SK-N-MC (cell line): ENCODE data around the gene SRPRB.

ENCODE experiments used
- DNase-seq: peaks from one replicate; pipeline ENCODE4 v3.0.0-alpha.2; 2011; ENCODE audit warnings: low read depth, low spot score
- H3K27ac ChIP-seq: fragments of 200-600 bp; sonication (generic); 2 replicates; pipeline ENCODE4 v1.5.1; 2016; ENCODE audit warnings: mixed run types
- H3K36me3 ChIP-seq: fragments of 200-600 bp; sonication (generic); 2 replicates; pipeline ENCODE4 v1.6.1; 2017; ENCODE audit warnings: antibody characterized with exemption, low read length, mixed read lengths; ENCODE audit not compliant: insufficient read depth
- H3K4me3 ChIP-seq: fragments of 200-600 bp; sonication (generic); 2 replicates; pipeline ENCODE4 v1.5.1; 2016
- H3K9ac ChIP-seq: fragments of 200-600 bp; sonication (generic); 2 replicates; pipeline ENCODE4 v1.8.0; 2017; ENCODE audit warnings: mixed run types, mixed read lengths; ENCODE audit not compliant: insufficient read length
- H3K9me3 ChIP-seq: fragments of 200-600 bp; sonication (generic); 2 replicates; pipeline ENCODE4 v1.6.1; 2017; ENCODE audit warnings: low read depth, mild to moderate bottlenecking, antibody characterized with exemption, low read length, moderate library complexity, mixed read lengths
- EZH2 ChIP-seq: fragments of 200-600 bp; sonication (generic); IDR thresholded peaks from one replicate; pipeline ENCODE4 v1.6.1; 2017; ENCODE audit warnings: antibody characterized with exemption
- FOXP2 ChIP-seq: optimal IDR thresholded peaks from 2 replicates; pipeline ENCODE3; 2011; ENCODE audit warnings: mild to moderate bottlenecking, moderate library complexity; ENCODE audit not compliant: insufficient read depth; ENCODE audit errors: extremely low read length, control extremely low read depth
- POLR2AphosphoS5 ChIP-seq: IDR thresholded peaks from 2 replicates; pipeline ENCODE4 v1.6.1; 2012; ENCODE audit warnings: mild to moderate bottlenecking, low read depth, low read length, borderline replicate concordance

The SRPRB gene

GRCh38 chr3:133820889-133821675 lies 15.5 kb downstream of the SRPRB start:
- H3K27ac ChIP-seq = no peak overlapping the region
- TF ChIP-seq FOXP2 (no peak), EZH2 (no peak), POLR2AphosphoS5 (no peak)
- H3K9ac ChIP-seq = no peak overlapping the region
- H3K36me3 ChIP-seq = peaks cover 54% of the 10 kb centered on the region
- no peak for DNase-seq
- no peaks in the 10 kb centered on the region for H3K9me3 ChIP-seq
- no peak overlapping the region for H3K4me3 ChIP-seq

GRCh38 chr3:133821767-133822638 lies 16.4 kb downstream of the SRPRB start:
- Histone ChIP-seq H3K27ac (no peak overlapping the region), H3K4me3 (no peak overlapping the region), H3K9ac (no peak overlapping the region), H3K9me3 (no peaks in the 10 kb centered on the region), H3K36me3 (peaks cover 46% of the 10 kb centered on the region)
- DNase-seq = no peak
- no peak for TF ChIP-seq FOXP2
- no peak for TF ChIP-seq EZH2
- no peak for TF ChIP-seq POLR2AphosphoS5

- no peak overlapping the region for H3K9ac ChIP-seq
- TF ChIP-seq POLR2AphosphoS5 (0 out of 2 replicates have a peak, but pooled peaks have one; percentile 1), EZH2 (no peak), FOXP2 (no peak)
- DNase-seq = no peak
- no peak overlapping the region for H3K4me3 ChIP-seq
- no peaks in the 10 kb centered on the region for H3K9me3 ChIP-seq
- H3K36me3 ChIP-seq = peaks cover 24% of the 10 kb centered on the region
- H3K27ac ChIP-seq = no peak overlapping the region
These were observed 19.4 kb downstream of the SRPRB start for GRCh38 chr3:133824961-133825485.

- Histone ChIP-seq H3K9ac (no peak overlapping the region), H3K9me3 (no peaks in the 10 kb centered on the region), H3K27ac (no peak overlapping the region), H3K36me3 (peaks cover 13% of the 10 kb centered on the region), H3K4me3 (no peak overlapping the region)
- no peak for DNase-seq
- no peak for TF ChIP-seq POLR2AphosphoS5
- TF ChIP-seq EZH2 = no peak
- no peak for TF ChIP-seq FOXP2
These were observed 20.5 kb downstream of the SRPRB start for GRCh38 chr3:133825969-133826727.

GRCh38 chr3:133827136-133827535 lies 21.5 kb downstream of the SRPRB start:
- TF ChIP-seq FOXP2 = no peak
- no peak for TF ChIP-seq EZH2
- TF ChIP-seq POLR2AphosphoS5 = no peak
- DNase-seq = no peak

GRCh38 chr3:133827684-133828083 lies 22.1 kb downstream of the SRPRB start:
- Histone ChIP-seq H3K4me3 (no peak overlapping the region), H3K27ac (no peak overlapping the region), H3K9me3 (no peaks in the 10 kb centered on the region), H3K9ac (no peak overlapping the region), H3K36me3 (0 out of 2 replicates have a peak, but pooled peaks cover 1% of the 10 kb centered on the region)
- TF ChIP-seq FOXP2 (no peak), POLR2AphosphoS5 (no peak), EZH2 (no peak)
- DNase-seq = no peak

More at GRCh38 chr3:133827136-133827535, 21.5 kb downstream of the SRPRB start:
- Histone ChIP-seq H3K9ac (no peak overlapping the region), H3K36me3 (peaks cover 4% of the 10 kb centered on the region; the same call in 1 of the 2 replicates), H3K4me3 (no peak overlapping the region), H3K27ac (no peak overlapping the region), H3K9me3 (no peaks in the 10 kb centered on the region)

GRCh38 chr3:133828576-133829309 lies 23.1 kb downstream of the SRPRB start:
- no peak overlapping the region for H3K4me3 ChIP-seq
- TF ChIP-seq EZH2 = no peak
- TF ChIP-seq POLR2AphosphoS5 = no peak
- no peak for TF ChIP-seq FOXP2
- no peak overlapping the region for H3K9ac ChIP-seq
- H3K9me3 ChIP-seq = no peaks in the 10 kb centered on the region
- no peak for DNase-seq
- H3K27ac ChIP-seq = no peak overlapping the region
- no peaks in the 10 kb centered on the region for H3K36me3 ChIP-seq
